T1000 (cell line): Measurements from ENCODE around the gene THRSP.
"Not testable (repeated sequence)": the region's sequence is repeated elsewhere in the genome, so short reads cannot be mapped to it uniquely, and the experiment has no call there.

Experiments
- DNase-seq: peaks from one replicate; lab custom pipeline; 2025; ENCODE audit warnings: mixed read lengths; lab: John Stamatoyannopoulos, UW

THRSP gene

GRCh38 chr11:78039391-78039918, 24.2 kb upstream of the THRSP start:
- no peak for DNase-seq

DNA sequence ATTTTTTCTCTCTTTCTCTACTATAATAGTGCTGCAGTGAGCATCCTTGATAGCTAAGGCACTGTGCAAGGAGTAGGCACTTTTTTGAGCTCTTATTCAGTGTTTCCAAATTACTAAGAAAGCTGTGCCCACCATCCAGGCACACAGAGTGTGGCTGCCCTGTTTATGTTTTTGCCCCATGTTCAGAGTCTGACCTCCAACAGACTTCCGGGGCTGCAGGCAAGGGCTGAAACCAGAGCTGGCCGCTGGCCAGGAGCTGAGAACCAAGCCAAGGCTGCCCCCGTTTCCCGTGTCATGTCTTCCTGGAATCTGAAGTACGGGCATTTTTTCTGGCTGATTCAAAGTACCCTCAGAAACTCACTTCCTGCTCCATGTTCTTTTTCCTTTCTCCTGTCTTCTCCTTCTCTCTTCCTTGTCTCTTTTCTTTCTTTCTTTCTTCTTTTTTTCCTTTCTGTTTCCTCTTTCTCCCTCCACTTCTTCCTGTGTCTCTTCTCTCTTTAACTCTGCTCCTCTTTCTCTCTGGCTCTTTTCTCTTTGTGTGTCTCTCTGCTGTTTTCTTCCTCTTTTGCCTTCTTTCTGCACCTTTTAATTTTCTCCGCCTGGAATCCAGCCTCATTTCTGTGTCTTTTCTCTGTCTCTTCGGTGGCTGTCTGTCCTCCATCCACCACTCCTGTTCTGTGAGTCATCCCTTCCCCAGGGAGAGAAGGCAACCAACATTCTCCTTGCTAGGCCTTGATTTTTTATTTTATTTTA, 23.6 kb upstream of the THRSP start:
- peak; percentile 52 for DNase-seq

DNA sequence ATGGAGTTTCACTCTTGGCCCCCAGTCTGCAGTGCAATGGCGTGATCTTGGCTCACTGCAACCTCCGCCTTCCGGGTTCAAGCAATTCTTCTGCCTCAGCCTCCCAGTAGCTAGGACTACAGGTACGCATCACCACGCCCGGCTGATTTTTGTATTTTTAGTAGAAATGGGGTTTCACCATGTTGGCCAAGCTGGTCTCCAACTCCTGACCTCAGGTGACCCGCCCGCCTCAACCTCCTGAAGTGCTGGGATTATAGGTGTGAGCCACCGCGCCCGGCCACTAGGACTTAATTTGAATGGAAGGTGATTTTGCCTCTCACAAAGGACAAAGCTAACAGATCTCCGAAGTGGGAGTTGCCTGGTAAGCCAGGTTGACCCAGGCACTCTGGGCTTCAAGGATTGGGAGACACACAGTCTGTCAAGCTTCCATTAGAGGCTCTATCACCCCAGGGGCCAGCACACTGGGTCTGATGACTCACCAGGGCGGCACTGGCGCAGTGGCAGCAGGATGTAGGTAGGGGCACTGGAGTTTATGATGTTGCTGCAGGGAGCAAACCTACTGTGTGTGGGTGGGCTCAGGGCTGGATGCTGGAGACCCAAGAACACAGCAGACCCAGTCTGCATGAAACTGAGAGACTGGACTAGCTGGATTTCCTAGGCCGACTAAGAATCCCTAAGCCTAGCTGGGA, 22.8 kb upstream of the THRSP start:
- no peak for DNase-seq

DNA sequence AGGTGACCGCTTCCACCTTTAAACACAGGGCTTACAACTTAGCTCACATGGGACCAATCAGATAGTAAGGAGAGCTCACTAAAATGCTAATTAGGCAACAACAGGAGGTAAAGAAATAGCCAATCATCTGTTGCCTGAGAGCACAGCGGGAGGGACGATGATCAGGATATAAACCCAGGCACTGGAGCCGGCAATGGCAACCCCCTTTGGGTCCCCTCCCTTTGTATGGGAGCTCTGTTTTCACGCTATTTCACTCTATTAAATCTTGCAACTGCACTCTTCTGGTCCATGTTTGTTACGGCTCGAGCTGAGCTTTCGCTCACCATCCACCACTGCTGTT, 22.3 kb upstream of the THRSP start:
- not testable (repeated sequence) for DNase-seq

GRCh38 chr11:78041843-78042440, 21.7 kb upstream of the THRSP start:
- no peak for DNase-seq

DNA sequence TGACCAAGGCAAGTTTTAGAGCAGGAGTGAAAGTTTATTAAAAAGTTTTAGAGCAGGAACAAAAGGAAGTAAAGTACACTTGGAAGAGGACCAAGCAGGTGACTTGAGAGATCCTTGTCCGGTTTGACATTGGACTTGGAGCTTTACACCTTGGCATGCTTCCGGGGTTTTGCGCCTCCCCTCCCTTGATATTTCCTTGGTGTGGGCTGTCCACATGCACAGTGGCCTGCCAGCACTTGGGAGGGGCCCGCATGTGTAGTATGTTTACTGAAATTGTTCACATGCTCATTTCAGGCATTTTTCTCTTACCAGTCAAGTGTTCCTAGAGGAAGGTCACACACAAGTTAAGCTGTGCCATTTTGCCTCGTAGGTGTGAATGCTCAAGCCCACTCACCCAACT, 19.0 kb upstream of the THRSP start:
- DNase-seq: no peak

GRCh38 chr11:78045851-78046485, 17.7 kb upstream of the THRSP start:
- DNase-seq: peak; percentile 72

- DNase-seq: no peak
These were observed 17.2 kb upstream of the THRSP start for GRCh38 chr11:78046486-78046854.

DNA sequence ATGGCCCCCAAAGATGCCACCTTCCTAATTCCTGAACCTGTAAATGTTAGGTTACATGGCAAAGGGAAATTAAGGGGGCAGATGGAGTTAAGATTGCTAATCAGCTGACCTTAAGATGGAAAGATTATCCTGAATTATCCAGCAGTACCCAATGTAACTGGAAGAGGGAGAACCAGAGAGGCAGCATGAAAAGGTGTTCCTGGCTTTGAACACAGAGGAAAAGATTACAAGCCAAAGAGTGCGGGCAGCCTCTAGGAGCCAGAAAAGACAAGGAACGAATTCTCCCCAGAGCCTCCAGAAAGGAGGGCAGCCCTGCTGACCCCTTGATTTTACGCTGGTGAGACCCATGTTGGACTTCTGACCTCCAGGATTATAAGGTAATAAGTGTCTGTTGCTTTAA, 15.1 kb upstream of the THRSP start:
- DNase-seq: no peak

GRCh38 chr11:78049348-78049747, 14.3 kb upstream of the THRSP start:
- DNase-seq: no peak

DNA sequence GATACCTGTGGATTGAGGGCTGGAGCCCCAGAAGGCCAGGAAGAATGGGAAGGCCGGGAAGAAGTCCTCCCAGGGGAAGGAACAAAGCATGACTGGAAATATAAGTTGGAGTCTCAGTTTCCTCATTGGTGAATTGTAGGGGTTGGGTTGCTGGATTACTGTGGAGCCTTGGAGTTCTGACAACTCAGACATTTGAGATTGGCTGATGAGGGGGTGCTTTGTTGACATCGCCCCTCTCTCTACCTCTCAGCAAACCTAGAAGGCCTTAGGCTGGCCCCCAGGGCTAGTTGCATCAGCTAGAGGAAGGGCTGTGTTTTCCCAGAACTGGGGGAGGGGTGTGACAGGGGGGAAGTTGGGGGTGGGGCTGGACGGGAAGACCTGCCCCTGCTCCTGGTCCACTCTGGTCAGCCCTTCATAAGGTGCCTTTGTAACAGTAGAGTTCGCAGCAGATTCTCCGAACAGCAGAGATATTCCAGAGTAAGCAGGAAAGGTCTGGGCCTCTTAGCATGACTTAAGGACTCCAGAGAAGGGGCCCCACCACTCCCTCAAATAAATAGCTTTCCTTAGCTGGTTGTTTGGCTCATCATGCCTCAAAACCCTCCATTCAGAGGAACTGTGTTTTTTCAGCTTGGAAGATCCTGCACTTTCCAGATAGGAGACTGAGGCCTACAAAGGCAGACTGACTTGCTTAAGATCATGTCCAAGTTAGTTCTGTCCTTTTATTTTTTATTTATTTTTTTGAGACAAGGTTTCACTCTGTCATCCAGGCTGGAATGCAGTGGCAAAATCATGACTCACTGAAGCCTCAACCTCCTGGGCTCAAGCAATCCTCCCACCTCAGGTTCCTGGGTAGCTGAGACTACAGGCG, 12.5 kb upstream of the THRSP start:
- DNase-seq: no peak

GRCh38 chr11:78054971-78055370, 8.7 kb upstream of the THRSP start:
- no peak for DNase-seq

- no peak for DNase-seq
These were observed 7.6 kb upstream of the THRSP start for GRCh38 chr11:78056093-78056492.

DNA sequence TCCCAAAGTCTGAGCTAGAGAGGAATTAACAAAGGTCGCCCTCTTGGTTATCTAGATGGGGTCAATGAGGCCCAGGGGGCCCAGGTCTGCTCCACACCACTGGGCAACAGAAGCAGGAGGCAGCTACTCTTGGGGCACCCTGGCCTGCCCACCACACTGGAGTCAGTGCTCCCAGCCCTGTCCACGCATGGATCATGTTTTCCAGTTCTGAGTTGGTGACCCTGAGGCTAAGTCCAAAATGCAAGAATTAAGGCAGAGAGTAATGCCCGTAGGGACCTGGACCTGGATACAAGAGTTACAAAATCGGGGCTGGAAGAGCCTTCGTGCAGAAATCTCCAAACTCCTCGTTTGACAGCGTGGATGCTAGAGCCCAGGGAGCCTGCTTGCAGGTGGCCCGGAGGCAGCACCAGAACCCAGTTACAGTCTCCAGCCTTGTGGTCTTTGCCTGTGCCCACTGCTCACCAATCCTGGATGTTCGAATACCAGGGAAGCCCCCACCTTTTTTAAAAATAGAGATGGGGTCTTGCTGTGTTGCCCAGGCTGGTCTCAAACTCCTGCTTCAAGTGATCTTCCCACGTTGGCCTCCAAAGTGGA, 6.1 kb upstream of the THRSP start:
- DNase-seq: no peak

- DNase-seq: not testable (repeated sequence)
These were observed 3.8 kb upstream of the THRSP start for GRCh38 chr11:78059749-78060328.

GRCh38 chr11:78060533-78060932, 3.1 kb upstream of the THRSP start:
- DNase-seq: no peak

- DNase-seq: no peak
These were observed 2.4 kb upstream of the THRSP start for GRCh38 chr11:78061088-78061920.

DNA sequence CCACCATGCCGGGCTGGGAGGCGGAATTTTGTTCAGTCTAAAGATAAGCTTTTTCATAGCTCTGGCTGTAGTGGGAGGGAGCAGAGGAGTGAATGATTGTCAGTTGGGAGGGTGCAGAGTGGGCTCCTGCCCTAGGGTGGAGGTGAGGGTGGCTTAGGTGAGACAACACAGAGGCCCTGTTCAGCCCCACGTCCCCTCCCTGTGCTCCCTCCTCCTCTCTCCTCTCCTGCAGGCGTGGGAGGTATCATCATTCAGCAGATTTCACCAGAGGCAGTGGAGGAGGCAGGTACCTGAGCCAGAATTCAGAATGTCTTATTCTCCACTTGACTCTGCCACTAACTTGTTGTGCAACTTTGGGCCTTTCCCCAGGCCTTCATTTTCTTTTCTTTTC, 1.7 kb upstream of the THRSP start:
- no peak for DNase-seq

DNA sequence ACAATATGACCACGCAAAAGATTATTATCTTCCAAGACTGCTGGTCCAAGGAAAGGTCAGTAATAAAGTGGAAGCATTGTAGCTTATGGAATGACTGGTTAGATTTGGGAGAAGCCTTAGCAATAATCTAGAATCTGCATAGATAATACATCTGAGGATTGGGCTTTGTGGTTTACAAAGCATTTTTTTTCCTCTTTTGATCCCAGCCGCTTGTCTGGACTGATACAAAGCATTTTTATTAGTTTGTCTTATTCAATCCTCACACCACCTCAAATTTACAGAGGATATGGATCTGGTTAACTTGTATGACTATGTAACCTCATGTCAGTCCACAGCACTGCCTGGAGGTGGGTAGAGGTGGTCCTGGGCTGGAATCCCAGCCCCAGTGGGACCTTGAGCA, 990 bp upstream of the THRSP start:
- no peak for DNase-seq

DNA sequence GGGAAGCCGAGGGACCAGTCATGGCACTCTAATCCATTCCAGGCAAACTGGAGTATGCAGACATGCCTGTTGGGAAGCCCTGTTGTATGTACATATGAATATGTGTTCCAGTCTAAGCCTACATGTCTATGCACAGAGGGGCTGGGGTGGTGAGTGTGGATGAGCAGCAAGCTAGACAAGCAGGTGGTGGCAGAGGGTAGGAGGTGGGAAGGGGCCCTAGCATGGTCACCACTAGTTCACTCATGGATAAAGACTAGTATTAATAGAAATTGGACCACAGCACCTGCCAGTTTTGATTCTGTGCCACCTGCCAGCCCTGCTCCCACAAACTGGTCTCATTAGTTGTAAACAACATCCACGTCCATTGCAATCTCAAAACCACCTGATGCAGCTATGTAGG, 1.5 kb downstream of the THRSP start:
- no peak for DNase-seq
